GM12878 (cell line): Measurements from ENCODE around the gene ABCG1. TPM values are rescaled to one million over a fixed set of nuclear protein-coding genes. Genes with fewer than 3 reads are reported as not detected.

Source experiments
- ATAC-seq: fragments of 200-7000 bp; cut with Tn5 transposase; 3 replicates; pipeline ENCODE4 v1.9.1; 2020; ENCODE audit warnings: mild to moderate bottlenecking, moderate library complexity
- BruUV-seq: library from RNA; stranded (reverse); fragments of 400-500 nt; replicated peaks from 2 replicates; lab custom pipeline; 2021; lab: Mats Ljungman, UMichigan
- CTCF ChIA-PET: fragments of 300-600 bp; sonication (Branson Sonifier 250); formaldehyde crosslinking; extraction: SDS; loops from one replicate; lab custom pipeline; 2021; ENCODE audit warnings: inconsistent platforms; lab: Yijun Ruan, JAX
- POLR2A ChIA-PET: fragments of 350-600 bp; formaldehyde crosslinking; extraction: SDS; loops from one replicate; lab custom pipeline; 2021; ENCODE audit warnings: inconsistent platforms; lab: Charles Lee
- RAD21 ChIA-PET: fragments of 300-600 bp; sonication (Branson Sonifier 250); formaldehyde crosslinking; loops from one replicate; lab custom pipeline; 2023; ENCODE audit warnings: antibody characterized with exemption; ENCODE audit not compliant: unreplicated experiment; lab: Charles Lee
- SMC1A ChIA-PET: fragments of 300-600 bp; sonication (Branson Sonifier 250); formaldehyde crosslinking; loops from one replicate; lab custom pipeline; 2023; ENCODE audit not compliant: unreplicated experiment, uncharacterized antibody; lab: Charles Lee
- DNase-seq: peaks from one replicate; pipeline ENCODE4 v3.0.0-alpha.2; 2011; ENCODE audit warnings: low read depth, low spot score
- FAIRE-seq: peaks from 3 replicates; lab custom pipeline; 2011; peaks lifted over from hg19 to GRCh38; lab: Jason Lieb, UNC
- H2AFZ ChIP-seq: 2 replicates; pipeline ENCODE4 v1.6.0; 2011; ENCODE audit warnings: low read depth, low read length, control low read depth; ENCODE audit not compliant: control insufficient read depth
- H3K27ac ChIP-seq: 2 replicates; pipeline ENCODE4 v1.5.1; 2011; ENCODE audit warnings: control low read depth; ENCODE audit not compliant: control insufficient read depth, insufficient read depth
- H3K27me3 ChIP-seq, 2 experiments: replicated peaks in 1 of 2; 2 replicates each; pipeline versions ENCODE4 v1.6.0 to v1.6.1; 2011; ENCODE audit warnings: low read length in 1 of 2; ENCODE audit not compliant: control insufficient read depth in 2 of 2, insufficient read depth in 2 of 2
- H3K36me3 ChIP-seq, 2 experiments: 2 replicates each; pipeline ENCODE4 v1.5.1; 2011; ENCODE audit warnings: low read length in 1 of 2; ENCODE audit not compliant: control insufficient read depth in 2 of 2, insufficient read depth in 2 of 2
- H3K4me1 ChIP-seq: 2 replicates; pipeline ENCODE4 v1.6.1; 2011; ENCODE audit warnings: mild to moderate bottlenecking, low read length, moderate library complexity, mixed read lengths; ENCODE audit not compliant: control insufficient read depth, insufficient read depth
- H3K4me2 ChIP-seq: 2 replicates; pipeline ENCODE4 v1.6.0; 2011; ENCODE audit warnings: control low read depth; ENCODE audit not compliant: control insufficient read depth, insufficient read depth
- H3K4me3 ChIP-seq: fragments of 200-600 bp; sonication (generic); 2 replicates; pipeline ENCODE4 v1.5.1; 2016
- H3K79me2 ChIP-seq: 2 replicates; pipeline ENCODE4 v1.6.0; 2011; ENCODE audit warnings: low read length; ENCODE audit not compliant: control insufficient read depth, insufficient read depth
- H3K9ac ChIP-seq: 2 replicates; pipeline ENCODE4 v1.8.0; 2011; ENCODE audit warnings: low read length, control low read depth, mixed read lengths; ENCODE audit not compliant: control insufficient read depth, insufficient read depth
- H3K9me3 ChIP-seq: replicated peaks from 3 replicates; pipeline ENCODE4 v1.5.1; 2011; ENCODE audit warnings: mild to moderate bottlenecking, low read length; ENCODE audit not compliant: control insufficient read depth, insufficient read depth
- H4K20me1 ChIP-seq: 2 replicates; pipeline ENCODE4 v1.6.0; 2011; ENCODE audit not compliant: control insufficient read depth, insufficient read depth
- BCLAF1 ChIP-seq: fragments of 450-650 bp; IDR thresholded peaks from 2 replicates; pipeline ENCODE4 v1.6.1; 2017; ENCODE audit warnings: antibody characterized with exemption, mild to moderate bottlenecking, moderate library complexity
- HSF1 ChIP-seq: fragments of 150-350 bp; IDR thresholded peaks from 2 replicates; pipeline ENCODE4 v1.6.1; 2014; ENCODE audit warnings: mild to moderate bottlenecking, low read depth, low read length
- NFYA ChIP-seq: IDR thresholded peaks from 2 replicates; pipeline ENCODE4 v1.6.1; 2011; ENCODE audit warnings: low read depth, mild to moderate bottlenecking, low read length, improper control_type of control experiment, borderline replicate concordance
- NKRF ChIP-seq: fragments of 450-650 bp; conservative IDR thresholded peaks from 2 replicates; pipeline ENCODE4 v1.6.1; 2017; ENCODE audit warnings: mild to moderate bottlenecking, moderate library complexity
- PAX5 ChIP-seq: IDR thresholded peaks from 2 replicates; pipeline ENCODE4 v1.6.1; 2011; ENCODE audit warnings: low read depth, low read length, borderline replicate concordance
- RAD21 ChIP-seq: IDR thresholded peaks from 2 replicates; pipeline ENCODE4 v1.6.1; 2011; ENCODE audit warnings: mild to moderate bottlenecking, low read depth, low read length, moderate library complexity; ENCODE audit not compliant: insufficient read depth
- RAD51 ChIP-seq: fragments of 450-650 bp; IDR thresholded peaks from 2 replicates; pipeline ENCODE4 v1.6.1; 2016; ENCODE audit warnings: moderate library complexity, mild to moderate bottlenecking, inconsistent platforms
- RELA ChIP-seq: fragments of 450-650 bp; IDR thresholded peaks from 2 replicates; pipeline ENCODE4 v1.8.0; 2014; ENCODE audit warnings: borderline replicate concordance; ENCODE audit not compliant: partially characterized antibody
- SUPT20H ChIP-seq: IDR thresholded peaks from 2 replicates; pipeline ENCODE4 v1.6.1; 2011; ENCODE audit warnings: low read depth, mild to moderate bottlenecking, low read length, moderate library complexity, borderline replicate concordance; ENCODE audit not compliant: control insufficient read depth
- WRNIP1 ChIP-seq: IDR thresholded peaks from 2 replicates; pipeline ENCODE4 v1.6.1; 2011; ENCODE audit warnings: low read depth, low read length, improper control_type of control experiment, borderline replicate concordance
- ZBTB4 ChIP-seq: fragments of 450-650 bp; formaldehyde crosslinking; IDR thresholded peaks from 2 replicates; pipeline ENCODE4 v1.4.0; 2022; ENCODE audit warnings: mild to moderate bottlenecking, moderate library complexity
- ZNF24 ChIP-seq: fragments of 450-650 bp; IDR thresholded peaks from 2 replicates; pipeline ENCODE4 v1.6.1; 2017; ENCODE audit warnings: antibody characterized with exemption, mild to moderate bottlenecking
- ZNF622 ChIP-seq: fragments of 450-650 bp; IDR thresholded peaks from 2 replicates; pipeline ENCODE4 v1.6.1; 2017; ENCODE audit warnings: mild to moderate bottlenecking, inconsistent platforms
- ZSCAN29 ChIP-seq: fragments of 450-650 bp; IDR thresholded peaks from 2 replicates; pipeline ENCODE4 v1.6.1; 2017; ENCODE audit warnings: mild to moderate bottlenecking, moderate library complexity
- WGBS: methylation state at CpG from one replicate; pipeline ENCODE4 v1.1.6; 2016; ENCODE audit warnings: low lambda C conversion rate; ENCODE audit not compliant: insufficient replicate concordance, insufficient coverage; ENCODE audit errors: missing lambda C conversion rate; 5-methylcytosine and 5-hydroxymethylcytosine counted together
- in situ Hi-C: fragments of 300-500 bp; cut with MboI; formaldehyde crosslinking; loops from 9 replicates; pipeline ENCODE4 v1.14.3; 2018; ENCODE audit warnings: mixed read lengths
- intact Hi-C: fragments of 100-400 bp; cut with micrococcal nuclease; formaldehyde crosslinking; loops from one replicate; pipeline ENCODE4 v1.14.2; 2022; ENCODE audit not compliant: unreplicated experiment
- polyA plus RNA-seq, 11 experiments: library from polyadenylated mRNA; depleted of rRNA in 4 of 11; unstranded in 6 of 11; stranded (reverse) in 5 of 11; fragments of >200 nt; fragmentation: Nextera tagmentation in 4 of 11; fragmentation: Illumina TruSeq in 1 of 11; extraction: Ambion mirVana in 4 of 11; extraction: Trizol in 1 of 11; gene quantifications; 1 replicate in 1 of 11; 2 replicates in 10 of 11; pipeline versions ENCODE4 v1.2.1 to v1.2.3, GENCODE V29; 2011 to 2016; ENCODE audit warnings: inconsistent platforms in 2 of 11, missing spikeins in 2 of 11, low read depth in 1 of 11
- total RNA-seq, 4 experiments: library from RNA; depleted of rRNA in 3 of 4; stranded (reverse); fragments of >200 nt in 3 of 4; fragmentation: Illumina TruSeq in 1 of 4; extraction: Trizol in 1 of 4; gene quantifications; 2 replicates each; pipeline versions ENCODE4 v1.2.1 to v1.2.3, GENCODE V29; 2013 to 2021

Gene ABCG1
- total and polyA plus RNA-seq, 10 of the 15 experiments (the other 5 are each of a cell fraction or from before 2014, with no cell fraction given): 0.59 to 19.3 (median 5.7) TPM

GRCh38 chr21:42261829-42262200, 42.9 kb downstream of the ABCG1 start:
- SMC1A ChIA-PET: interaction anchor here (1.1 to 1.9 kb wide), 2 partner anchors 23 to 28 kb away, joined by 4 to 5 read pairs; no protein-coding TSS in a partner anchor
- no peaks in the 10 kb centered on the region; a peak in 1 of 4 replicates for H3K27me3 ChIP-seq
- no TSS peak for BruUV-seq
- H3K9me3 ChIP-seq: no peaks in the 10 kb centered on the region
- CTCF ChIA-PET: interaction anchor here (1.4 to 5.1 kb wide), 7 partner anchors 12 to 161 kb away, joined by 3 to 151 read pairs (median 34); no protein-coding TSS in a partner anchor
- RAD21 ChIA-PET: interaction anchor here (1.8 to 4.1 kb wide), 2 partner anchors 97 to 117 kb away, joined by 8 to 105 read pairs; no protein-coding TSS in a partner anchor
- no peaks in the 10 kb centered on the region; a peak in 1 of 4 replicates for H3K36me3 ChIP-seq
- H3K9ac ChIP-seq: no peak overlapping the region
- no peak overlapping the region for H3K27ac ChIP-seq
- in situ Hi-C loops: no loop called here
- no peaks in the 10 kb centered on the region for H3K4me1 ChIP-seq
- POLR2A ChIA-PET: no interaction called here
- H4K20me1 ChIP-seq: no peaks in the 10 kb centered on the region
- DNase-seq: no peak
- no peak overlapping the region for H2AFZ ChIP-seq
- no peak overlapping the region for H3K4me3 ChIP-seq
- no peak for ATAC-seq
- FAIRE-seq: no peak
- no peaks in the 10 kb centered on the region for H3K79me2 ChIP-seq
- WGBS: 57% methylated on average over 7 of the region's 7 CpGs
- TF ChIP-seq WRNIP1 (no peak), ZBTB4 (CRISPR knock-in tag) (no peak), PAX5 (no peak), BCLAF1 (no peak), RAD51 (no peak), NKRF (no peak), ZSCAN29 (no peak), RELA (no peak), ZNF622 (no peak), RAD21 (no peak), NFYA (no peak), ZNF24 (no peak), SUPT20H (no peak), HSF1 (no peak)
- H3K4me2 ChIP-seq: no peak overlapping the region
- intact Hi-C loops: loop anchor here (2.0 kb wide), 1 partner anchor 19 kb away; no protein-coding TSS in a partner anchor
